Left lobe of liver (tissue), 2 donors: ENCODE data around the gene LRRC18. TPM values are rescaled to one million over a fixed set of nuclear protein-coding genes. Genes with fewer than 3 reads are reported as not detected.
A peak's percentile ranks its signal among the peaks of the same experiment; 100 is the strongest.

Experiments used
- ATAC-seq: fragments of 200-7000 bp; cut with Tn5 transposase; one replicate; pipeline ENCODE4 v1.9.1; 2020; ENCODE audit warnings: mild to moderate bottlenecking, moderate library complexity
- DNase-seq: peaks from one replicate; pipeline ENCODE4 v3.0.0-alpha.2; 2020; ENCODE audit warnings: low spot score
- total RNA-seq: library from RNA; stranded (reverse); gene quantifications from one replicate; pipeline ENCODE4 v1.2.1, GENCODE V29; 2021
- donor health status: DM: no; HTN: no; CAD: no; lungs with moderate emphysema.
- donor health status: DM: no; HTN: yes; CAD: no.

The LRRC18 gene
- not detected for total RNA-seq

DNA sequence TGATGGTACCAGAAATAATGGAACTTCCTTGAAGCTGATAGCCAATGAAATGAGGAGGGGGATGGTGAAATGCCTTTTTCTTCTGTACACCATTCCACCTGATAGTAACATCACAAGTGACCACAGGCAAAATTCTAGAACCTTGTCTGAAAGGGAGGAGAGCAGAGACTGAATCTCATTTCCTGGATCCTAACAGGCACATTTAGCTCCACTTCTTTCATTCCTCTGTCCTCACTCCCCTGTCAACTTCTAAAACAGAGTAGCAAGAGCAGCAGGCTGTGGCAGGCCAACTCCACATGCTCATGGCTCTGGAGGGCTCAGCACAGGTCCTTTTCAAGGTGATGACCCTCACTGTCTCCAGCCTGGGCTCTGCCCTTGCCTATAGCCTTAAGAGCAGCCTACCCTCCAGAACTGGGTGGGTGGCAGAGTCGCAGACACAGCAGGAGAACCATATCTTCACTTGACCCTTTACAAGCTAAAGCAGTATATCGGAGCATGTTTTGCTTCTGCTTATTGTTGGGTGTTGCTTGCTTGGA is at the start of gene LRRC18:
Gene LRRC18, minus strand, starts transcription at position 51 of the 536 bp plus-strand sequence. CDS start 25,685 bp downstream, outside the sequence.
- DNase-seq = no peak
- no peak for ATAC-seq

DNA sequence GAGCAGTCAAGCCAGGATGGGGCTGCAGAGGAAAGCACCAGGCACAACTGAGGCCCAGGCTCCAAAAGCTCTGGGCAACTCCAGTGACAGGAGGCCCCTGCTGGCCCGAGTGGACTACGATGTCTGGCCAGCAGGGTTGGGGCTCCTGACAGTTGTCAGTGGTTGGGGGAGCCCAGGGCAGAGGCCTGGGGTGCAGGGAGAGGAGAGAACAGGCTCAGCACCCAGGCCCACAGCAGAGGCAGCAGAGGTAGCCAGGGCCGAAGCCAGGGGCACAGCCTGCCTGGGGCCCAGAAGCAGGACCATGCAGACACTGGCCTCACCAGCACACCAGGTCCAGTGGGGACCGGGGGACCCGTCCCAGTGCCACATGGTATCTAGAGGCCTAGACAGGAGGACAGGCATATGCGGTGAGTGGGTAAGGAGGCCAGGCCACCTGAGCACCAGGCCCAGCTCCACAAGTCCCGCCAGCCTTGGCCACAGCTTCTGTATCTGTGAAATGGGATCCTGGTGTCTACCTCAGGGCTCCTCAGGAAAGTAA is 46.0 kb upstream of the LRRC18 start:
- no peak for DNase-seq
- ATAC-seq = no peak

DNA sequence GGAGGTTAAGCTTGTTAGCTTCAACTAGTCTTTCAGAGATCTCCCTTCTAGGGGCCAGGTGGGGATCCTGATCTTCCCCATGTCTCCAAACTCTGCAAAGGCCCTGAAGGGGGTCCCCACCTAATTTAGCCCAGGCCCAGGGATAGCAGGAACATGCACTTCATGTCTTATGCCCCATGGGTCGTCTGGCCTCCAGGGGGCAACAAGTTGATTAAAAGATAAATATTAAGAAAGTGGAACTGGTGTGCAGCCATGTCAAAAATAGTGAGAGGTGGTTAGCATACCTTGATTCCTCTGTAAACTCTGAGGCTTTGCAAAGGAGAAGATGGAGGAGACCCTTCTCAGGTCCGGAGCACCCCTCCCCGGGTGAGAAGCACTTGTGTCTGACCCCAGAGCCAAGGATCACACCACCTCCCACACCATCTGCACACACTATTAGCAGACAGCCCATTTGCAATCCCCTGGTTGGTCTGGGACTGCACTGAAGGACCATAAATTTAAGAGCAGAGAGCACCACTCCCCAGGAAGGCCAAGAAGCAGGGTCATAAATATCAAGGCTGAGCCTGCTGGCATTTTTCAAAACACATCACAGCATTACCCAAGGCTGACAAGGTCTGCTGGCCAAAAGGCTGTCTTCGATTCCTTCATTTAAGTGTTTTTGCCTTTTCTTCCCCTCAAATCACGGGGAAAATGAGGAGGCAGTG is 44.2 kb upstream of the LRRC18 start:
- ATAC-seq (no peak), DNase-seq (no peak)

DNA sequence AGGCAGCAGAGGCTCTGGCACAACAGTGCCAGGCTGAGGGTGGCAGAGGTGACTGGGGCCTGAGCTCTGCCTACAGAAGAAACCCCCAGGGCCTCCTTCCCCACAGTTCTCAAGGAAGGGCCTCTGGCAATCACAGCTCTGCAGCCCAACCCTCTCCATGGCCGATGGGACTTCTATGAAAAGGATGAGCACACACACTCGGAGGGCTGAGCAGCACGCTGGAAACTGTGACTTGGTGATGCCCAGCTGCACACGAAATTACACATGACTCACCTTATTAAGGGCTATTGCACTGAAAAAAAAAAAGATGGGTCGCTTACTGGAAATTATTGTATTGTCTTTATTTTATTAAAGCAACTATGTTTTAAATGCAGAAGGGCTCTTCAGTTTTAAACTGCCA is 42.9 kb upstream of the LRRC18 start:
- DNase-seq = no peak
- ATAC-seq = no peak

DNA sequence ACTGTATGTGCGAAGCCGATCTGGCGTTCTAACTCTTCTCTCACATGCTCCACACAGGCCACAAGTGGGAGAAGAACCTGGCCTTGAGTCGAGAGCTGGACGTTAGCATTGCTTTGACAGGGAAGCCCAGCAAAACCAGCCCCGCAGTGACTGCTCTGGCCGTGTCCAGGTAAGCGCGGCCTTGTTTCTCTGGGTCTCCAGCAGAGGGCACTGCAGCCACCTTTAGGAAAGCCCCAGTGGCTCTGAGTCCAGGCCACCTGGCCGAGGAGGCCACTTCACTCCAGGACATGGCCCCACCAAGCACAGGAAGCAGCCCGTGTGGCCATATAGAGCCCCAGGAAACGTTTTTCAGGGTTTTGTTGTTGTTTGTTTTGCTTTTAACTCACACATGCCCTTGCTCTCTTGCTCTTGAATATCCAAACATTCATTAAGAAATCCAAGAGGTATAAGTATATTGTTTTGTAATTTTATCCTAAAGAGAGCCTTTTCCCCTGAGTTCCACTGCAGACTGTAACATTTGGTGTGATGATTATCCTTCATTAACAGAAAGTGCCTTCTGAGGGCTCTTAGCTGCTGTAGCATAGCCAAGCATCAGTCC is 41.8 kb upstream of the LRRC18 start:
- ATAC-seq = peak; percentile 98
- peak; percentile 72 for DNase-seq

DNA sequence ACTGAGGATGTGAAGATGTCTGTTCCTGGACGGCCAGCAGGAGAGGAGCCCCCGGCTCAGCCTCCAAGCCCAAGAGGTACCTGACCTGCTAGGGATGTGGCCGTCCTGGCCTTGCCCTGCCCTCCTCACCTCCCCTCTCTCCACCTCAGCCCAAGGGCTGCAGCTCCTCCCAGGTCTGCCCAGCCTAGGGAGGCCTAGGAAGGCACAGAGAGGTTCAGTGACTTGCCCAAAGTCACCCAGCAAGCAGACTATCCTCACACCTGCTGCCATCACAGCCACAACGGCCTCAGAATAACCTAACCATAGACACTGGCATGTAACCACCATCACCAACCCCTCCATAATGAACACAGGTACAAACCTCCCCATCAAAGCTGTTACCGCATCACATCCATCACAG is 38.7 kb upstream of the LRRC18 start:
- no peak for ATAC-seq
- DNase-seq = no peak

DNA sequence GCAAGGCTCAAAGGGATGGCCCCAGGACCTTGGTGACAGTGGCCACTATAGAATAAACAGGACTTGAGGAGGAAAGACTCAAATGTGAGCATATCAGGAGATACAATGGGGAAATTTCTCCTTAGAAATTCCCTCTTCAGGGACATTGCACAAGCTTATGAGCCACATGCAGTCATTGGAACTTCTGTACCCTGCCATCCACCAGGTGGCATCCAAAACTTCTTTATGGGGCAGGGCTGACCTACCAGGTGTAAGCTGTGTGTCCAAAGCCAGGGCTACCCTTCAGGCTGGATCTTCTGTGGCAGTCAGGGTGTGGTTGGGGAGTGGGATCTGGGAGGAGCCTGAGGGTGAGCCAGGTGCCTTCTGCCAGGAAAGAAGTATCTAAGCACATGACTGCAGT is 36.6 kb upstream of the LRRC18 start:
- DNase-seq = no peak
- peak; percentile 95 for ATAC-seq

DNA sequence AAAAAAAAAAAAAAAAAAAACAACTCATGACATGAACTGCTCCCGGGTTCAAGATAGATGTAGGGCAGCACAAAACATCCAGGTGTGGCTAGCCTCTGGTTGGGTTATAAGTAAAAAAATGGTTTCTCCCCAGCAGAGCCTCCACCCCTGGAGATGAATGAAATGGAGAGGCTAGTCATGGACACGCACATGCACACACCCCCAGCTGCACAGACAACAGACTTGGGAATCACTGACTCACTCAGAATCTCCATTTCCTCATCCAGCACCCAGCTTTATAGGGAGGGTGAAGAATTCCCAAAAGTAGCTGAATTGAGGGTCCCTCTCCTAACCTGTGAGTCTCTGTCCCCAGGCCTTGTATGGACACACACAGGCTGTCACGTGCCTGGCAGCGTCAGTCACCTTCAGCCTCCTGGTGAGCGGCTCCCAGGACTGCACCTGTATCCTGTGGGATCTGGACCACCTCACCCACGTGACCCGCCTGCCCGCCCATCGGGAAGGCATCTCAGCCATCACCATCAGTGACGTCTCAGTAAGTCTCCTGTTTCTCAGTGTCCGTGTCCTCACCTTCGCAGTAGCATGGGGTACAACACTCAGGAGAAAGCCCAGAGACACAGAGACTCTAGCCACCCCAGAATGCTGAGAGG is 35.0 kb upstream of the LRRC18 start:
- ATAC-seq (no peak), DNase-seq (no peak)

DNA sequence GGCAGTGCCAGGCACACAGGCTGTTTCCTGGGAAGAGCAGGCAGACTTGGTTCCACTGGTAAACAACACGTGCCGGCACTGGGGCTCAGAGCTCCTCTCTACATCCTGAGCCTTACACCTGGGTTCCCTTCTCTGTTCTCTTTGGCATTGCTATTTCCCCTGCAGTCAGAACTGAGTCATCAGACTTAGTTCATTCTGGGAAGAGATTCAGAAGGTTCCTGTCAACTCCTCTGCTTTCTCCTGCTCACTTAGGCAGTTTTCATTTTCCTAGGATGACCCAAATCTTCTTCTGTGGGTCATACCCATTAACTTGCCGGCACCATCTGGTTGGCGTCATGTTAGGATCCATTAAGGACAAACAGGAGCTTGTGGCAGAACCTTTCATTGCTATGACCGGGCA is 33.4 kb upstream of the LRRC18 start:
- ATAC-seq (no peak), DNase-seq (no peak)

DNA sequence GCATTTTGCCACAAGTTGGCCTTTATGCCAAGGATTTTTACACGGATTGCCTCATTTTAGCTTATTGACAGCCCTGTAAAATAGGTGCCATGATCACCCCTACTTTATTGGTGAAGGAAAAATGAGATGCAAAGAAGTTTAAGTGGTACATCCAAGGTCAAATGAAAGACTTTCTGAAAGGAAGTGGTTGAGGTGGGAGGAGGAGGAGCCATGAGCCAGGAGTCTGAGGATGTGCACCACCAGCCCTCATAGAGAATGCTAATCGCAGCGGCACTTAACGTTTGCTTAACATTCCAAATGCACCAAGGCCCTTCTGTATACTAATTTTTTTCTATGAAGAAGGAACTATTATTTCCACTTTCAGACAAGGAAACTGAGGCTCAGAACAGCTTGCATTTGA is 31.0 kb upstream of the LRRC18 start:
- no peak for DNase-seq

DNA sequence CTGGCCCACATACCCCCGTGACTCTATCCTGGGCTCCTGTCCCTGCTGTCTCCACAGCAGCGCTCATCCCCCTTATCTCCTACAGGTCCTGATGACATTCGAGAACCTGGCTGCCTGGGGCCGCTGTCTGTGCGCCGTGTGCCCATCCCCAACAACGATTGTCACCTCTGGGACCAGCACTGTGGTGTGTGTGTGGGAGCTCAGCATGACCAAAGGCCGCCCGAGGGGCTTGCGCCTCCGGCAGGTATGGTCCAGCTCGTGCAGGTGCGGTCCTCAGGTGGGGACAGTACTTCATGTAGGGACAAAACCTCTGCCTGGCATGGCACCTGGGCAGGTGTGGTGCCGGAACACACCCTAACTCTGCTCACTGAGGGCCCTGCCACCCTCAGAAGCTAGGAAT is 30.4 kb upstream of the LRRC18 start:
- DNase-seq = no peak
- no peak for ATAC-seq

More for the DNA sequence above, 31.0 kb upstream of the LRRC18 start:
- ATAC-seq = no peak

DNA sequence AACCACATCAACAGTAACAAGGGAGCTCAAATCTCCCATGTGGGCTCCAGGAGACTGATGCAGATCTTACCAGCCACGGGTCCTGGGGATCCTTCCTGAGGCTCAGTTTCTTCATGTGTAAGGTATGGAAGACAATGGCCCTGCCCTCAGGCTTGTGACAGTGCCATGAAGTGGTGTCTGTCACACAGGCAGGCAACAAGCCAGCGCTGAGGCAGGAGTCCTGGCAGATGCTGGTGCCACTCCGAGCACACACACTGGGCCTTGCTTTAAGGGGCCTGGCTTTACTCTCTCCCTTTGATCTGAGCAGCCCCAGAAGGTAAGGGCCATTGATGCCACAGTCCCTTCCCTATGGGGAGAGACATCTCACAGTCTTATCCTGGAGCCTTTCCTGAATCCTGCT is 28.4 kb upstream of the LRRC18 start:
- DNase-seq (no peak), ATAC-seq (no peak)

DNA sequence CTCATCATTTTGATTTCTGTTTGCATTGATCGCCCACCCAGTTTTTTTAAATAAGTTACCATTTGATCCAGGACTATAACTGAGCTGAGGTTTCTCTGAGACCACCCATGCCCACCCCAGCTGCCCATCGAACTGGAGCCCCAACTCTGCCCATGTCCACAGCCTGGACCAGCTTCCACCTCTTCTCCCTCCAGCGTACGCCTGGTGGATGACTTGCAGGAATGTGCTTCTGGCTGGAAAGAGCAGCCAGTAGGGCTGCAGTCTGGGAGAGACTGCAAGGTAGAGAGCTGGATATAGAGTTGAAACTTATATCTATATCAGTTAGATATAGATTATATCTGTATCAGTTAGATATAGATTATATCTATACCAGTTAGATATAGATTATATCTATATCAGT is 25.8 kb upstream of the LRRC18 start:
- no peak for DNase-seq

DNA sequence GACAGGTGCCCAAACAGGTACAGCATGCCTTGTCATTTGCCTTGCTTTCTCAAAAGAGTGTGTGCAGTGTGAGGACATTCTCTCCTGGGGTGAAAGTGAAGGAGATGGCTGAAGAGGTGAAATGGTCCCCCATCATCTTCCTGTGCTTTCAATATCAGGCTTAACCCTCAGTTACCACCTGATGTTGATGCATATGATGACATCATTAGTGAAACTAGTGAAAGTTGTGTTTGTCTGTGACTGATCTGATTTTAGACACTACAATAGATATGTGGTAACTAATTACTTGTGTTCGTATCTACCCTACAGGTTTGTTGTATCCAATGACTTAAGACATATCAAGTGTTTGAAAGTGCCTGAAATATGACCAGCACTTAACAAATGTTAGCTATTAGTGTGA is 24.4 kb upstream of the LRRC18 start:
- DNase-seq (no peak), ATAC-seq (no peak)

More for the DNA sequence above, 25.8 kb upstream of the LRRC18 start:
- ATAC-seq = no peak

DNA sequence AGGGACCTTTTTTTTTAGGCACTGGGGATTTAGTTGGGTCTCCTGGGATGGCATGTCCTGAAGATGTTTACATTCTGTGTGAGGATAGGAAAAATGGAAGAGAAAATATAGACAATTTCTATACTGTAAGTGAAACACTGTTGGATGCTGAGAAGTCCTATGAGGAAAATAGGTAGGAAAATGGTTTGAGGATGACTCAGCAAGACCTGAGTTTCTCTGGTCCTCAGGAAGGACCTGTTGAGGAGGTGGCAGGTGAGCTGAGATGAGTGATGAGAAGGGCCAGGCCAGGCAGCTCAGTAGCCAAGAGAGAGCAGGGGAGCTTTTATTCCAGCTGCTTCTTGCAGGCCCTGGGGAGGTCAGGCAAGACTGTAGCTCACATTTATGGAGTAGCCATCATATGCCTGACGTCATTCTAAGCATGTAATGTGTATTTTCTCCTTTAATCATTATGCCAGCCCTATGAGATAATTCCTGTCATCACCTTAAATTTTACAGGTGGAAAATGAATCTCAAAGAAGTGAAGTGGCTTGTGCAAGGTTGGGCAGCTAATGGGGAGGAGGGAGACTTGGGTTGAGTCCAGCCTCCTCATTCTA is 19.1 kb upstream of the LRRC18 start:
- ATAC-seq (no peak), DNase-seq (no peak)

DNA sequence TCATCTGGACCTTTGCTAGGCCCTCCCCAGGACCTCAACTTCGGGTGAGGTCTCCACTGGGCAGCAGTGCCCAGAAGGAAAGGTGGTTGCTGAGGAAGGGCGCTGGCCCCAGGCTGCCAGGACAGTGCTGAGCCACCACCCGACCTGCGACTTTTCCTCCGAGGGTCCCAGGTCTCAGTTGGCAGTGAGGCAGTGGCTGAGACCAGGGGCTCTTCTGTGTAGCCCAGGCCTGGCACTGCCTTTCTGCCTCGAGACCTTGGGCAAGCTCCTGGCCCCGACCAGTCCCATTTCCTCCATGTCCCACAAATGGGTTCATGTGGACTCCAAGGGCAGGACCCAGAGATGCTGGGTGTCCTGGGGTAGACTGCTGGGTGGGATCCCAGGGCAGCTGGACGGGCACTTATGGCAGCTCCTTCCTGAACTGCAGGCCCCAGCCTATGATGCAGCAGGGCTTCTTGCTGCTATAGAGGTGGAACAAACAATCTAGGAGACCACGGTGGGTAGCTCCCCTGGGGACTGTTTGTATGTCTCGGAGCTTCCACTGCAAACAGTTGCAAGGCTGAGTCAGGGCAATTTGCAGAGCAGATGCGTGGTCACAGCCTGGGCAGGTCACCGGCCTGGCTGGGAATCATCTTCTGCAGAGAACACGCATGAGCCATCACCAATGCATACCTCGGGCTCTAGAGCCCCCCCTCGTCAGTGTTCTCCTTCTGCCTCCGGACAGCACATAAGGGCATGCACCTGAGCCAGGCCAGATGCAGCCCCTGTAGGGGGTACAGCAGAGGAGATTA is 17.9 kb upstream of the LRRC18 start:
- DNase-seq = no peak
- ATAC-seq = no peak

DNA sequence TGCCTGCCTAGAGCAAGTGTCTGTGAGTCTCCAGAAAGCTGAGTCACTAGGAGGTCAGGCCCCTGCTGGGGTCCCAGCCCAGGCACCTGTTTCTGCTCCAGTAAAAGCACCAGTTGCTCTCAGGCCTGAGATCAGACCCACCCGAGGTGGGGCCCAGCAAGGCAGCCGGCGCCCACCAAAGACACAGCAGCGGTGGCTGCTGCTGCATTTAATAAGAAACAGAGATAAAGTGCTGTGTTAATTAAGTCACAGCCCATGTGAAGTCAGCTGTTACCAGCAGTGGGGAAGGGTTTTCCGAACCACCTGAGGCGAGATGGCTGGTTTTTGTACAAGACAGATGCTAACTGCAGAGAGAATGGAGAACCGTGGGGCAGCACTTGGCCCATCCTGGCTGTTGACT is 12.1 kb upstream of the LRRC18 start:
- DNase-seq (no peak), ATAC-seq (no peak)

DNA sequence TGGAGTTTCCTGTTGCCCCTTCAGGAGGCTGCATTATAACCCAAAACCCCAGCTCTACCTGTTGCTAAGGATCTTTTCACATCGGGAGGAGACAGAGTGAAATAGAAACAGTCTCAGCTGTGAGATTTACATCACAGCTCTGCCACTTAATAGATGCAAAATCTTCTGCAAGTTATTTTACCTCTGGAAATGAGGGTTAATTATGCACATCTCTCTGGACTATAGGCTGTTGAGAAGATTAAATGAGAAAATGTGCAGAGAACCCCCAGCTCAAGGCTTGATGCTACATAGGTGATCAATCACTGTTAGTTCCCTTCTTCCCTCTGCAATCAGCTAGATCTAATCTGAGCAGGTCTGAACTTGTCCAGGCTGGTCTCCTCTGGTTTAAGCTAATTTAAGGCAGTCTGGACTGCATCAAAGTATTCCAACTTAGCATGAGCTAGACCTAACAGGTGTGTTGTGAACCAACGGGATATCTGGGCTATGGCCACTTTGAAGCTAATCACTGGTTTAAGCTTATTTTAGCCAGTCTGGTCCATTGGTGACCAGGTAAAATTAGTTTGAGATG is 8.9 kb upstream of the LRRC18 start:
- ATAC-seq = no peak
- no peak for DNase-seq

DNA sequence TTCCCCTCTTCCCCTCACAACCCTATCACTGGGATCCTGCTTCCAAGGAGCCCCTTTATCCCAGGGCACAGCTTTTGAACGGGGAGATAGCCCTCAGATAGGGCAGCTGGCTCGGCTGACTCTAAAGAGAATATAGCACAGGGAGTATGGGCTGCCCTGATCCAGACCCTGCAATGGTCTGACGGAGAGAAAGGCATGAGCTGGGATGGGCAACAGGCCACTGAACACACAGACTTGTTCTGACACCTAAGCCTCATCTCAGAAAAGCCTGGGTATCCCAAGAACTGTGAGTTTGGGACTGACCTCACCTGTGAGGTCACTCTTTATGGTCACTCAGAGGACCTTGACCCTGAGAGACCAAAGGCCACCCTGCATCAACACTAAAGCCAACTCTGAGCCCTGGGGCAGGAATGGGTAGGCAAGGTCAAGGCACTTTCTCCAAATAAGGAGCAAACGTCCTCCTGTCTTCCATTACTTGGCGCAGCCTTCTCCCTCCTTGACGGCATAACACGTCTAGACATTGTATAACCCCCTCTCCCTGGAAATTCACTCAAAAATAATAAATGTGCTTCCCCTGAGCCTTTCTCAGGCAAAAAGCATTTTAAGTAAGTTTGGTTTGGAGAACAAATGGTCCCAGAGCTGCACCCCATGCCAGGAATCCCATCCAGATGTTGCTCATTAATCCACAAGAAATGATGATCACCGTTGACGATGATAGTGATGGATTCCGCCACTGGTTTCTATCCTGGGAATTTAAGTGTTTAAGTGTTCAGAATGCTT is 8.2 kb upstream of the LRRC18 start:
- DNase-seq = no peak
- ATAC-seq = no peak
